Ovary (tissue), 9 donors: ENCODE data around the gene MARS2. TPM values are rescaled to one million over a fixed set of nuclear protein-coding genes. Genes with fewer than 3 reads are reported as not detected.

ENCODE experiments used
- polyA plus RNA-seq, 2 donors: library from polyadenylated mRNA; stranded (reverse); fragments of 200-250 nt in 1 of 2; fragments of 350-450 nt in 1 of 2; fragmentation: Illumina TruSeq in 1 of 2; extraction: RNeasy Lipid Tissue Mini Kit (QIAGEN cat#74804) in 1 of 2; gene quantifications; one replicate each; pipeline ENCODE4 v1.2.3, GENCODE V29; 2013 to 2014
- total RNA-seq, 7 donors: library from RNA; depleted of rRNA in 2 of 7; stranded (reverse); fragments of >200 nt in 2 of 7; fragmentation: NEBNext Ultra II Directional in 3 of 7; extraction: Animal tissue kit (Norgen Biotek cat#: 25700) in 3 of 7; gene quantifications; one replicate each; pipeline versions ENCODE4 v1.1.0 to v1.2.4, GENCODE V29; 2016 to 2023
- donor health status: DM: no; HTN: no; CAD: no; lungs with moderate emphysema.
- donor health status: DM: no; HTN: no; CAD: no.
- donor health status: Bipolar disorder and iron deficiency.
- donor health status: DM: yes; HTN: yes; CAD: no.
- donor health status: DM: no; HTN: no; CAD: no.
- donor health status: DM: yes; HTN: yes; CAD: no.

Gene MARS2
- total and polyA plus RNA-seq, 9 donors = 1.8 to 7.7 (median 4.7) TPM

Other genes starting within 250 kb of the MARS2 start
- 100 to 1,000 TPM; 146 to 289 (median 192) TPM for gene HSPD1, start 205.5 kb upstream of the MARS2 start, total RNA-seq
- gene HSPD1, start 205.5 kb upstream of the MARS2 start, polyA plus RNA-seq = 100 to 1,000 TPM; 153 to 343 TPM
- gene HSPE1, start 205.0 kb upstream of the MARS2 start, total RNA-seq = 100 to 1,000 TPM in 1 of 7 donors, 10 to 100 TPM in 6; 57.8 to 110 (median 69.5) TPM
- 100 to 1,000 TPM in 1 of 2 donors, 10 to 100 TPM in 1; 67.2 to 128 TPM for gene HSPE1, start 205.0 kb upstream of the MARS2 start, polyA plus RNA-seq
- 10 to 100 TPM; 18.7 to 36.2 (median 25.5) TPM for gene MOB4, start 189.3 kb upstream of the MARS2 start, total RNA-seq
- gene MOB4, start 189.3 kb upstream of the MARS2 start, polyA plus RNA-seq = 10 to 100 TPM; 19.4 to 25.8 TPM
- 10 to 100 TPM in 6 of 7 donors, 1 to 10 TPM in 1; 9.7 to 22.1 (median 15.3) TPM for gene RFTN2, start 29.8 kb upstream of the MARS2 start, total RNA-seq
- 10 to 100 TPM in 1 of 2 donors, 1 to 10 TPM in 1; 8.1 to 13.4 TPM for gene RFTN2, start 29.8 kb upstream of the MARS2 start, polyA plus RNA-seq
- not detected for gene BOLL, start 80.0 kb downstream of the MARS2 start, total RNA-seq
- not detected for gene BOLL, start 80.0 kb downstream of the MARS2 start, polyA plus RNA-seq
- 10 to 100 TPM in 6 of 7 donors, 1 to 10 TPM in 1; 8.4 to 17.9 (median 11.6) TPM for gene PLCL1, start 99.2 kb downstream of the MARS2 start, total RNA-seq
- 10 to 100 TPM; 10.5 to 10.8 TPM for gene PLCL1, start 99.2 kb downstream of the MARS2 start, polyA plus RNA-seq